Measurements from ENCODE around the gene SLC16A1. TPM values are rescaled to one million over a fixed set of nuclear protein-coding genes. Genes with fewer than 3 reads are reported as not detected.
A peak's percentile ranks its signal among the peaks of the same experiment; 100 is the strongest.

Gene SLC16A1
- total RNA-seq, 2 donors from 2014 or later, result 55.6 to 70.5 TPM

GRCh38 chr1:112957133-112957812, 1.3 kb upstream of the SLC16A1 start:
- no peaks in the 10 kb centered on the region for H3K9me3 Mint-ChIP-seq
- ATAC-seq (replicated peaks in 1 of 2) (peak; percentile 43 to 49), DNase-seq (peak; percentile 45 to 55)
- H3K4me3 Mint-ChIP-seq, result peak overlapping the region; percentile 90 to 100
- H3K36me3 Mint-ChIP-seq (ENCODE audit: insufficient read depth in 2 of 2), result peaks cover 9 to 28% of the 10 kb centered on the region in 2 donors
- no peaks in the 10 kb centered on the region for H3K27me3 Mint-ChIP-seq (ENCODE audit: low read depth)
- peaks cover 67% of the 10 kb centered on the region for H3K4me1 Mint-ChIP-seq (ENCODE audit: low read depth)
- peak overlapping the region; percentile 92 for H3K27ac Mint-ChIP-seq

GRCh38 chr1:112956544-112957132, 642 bp upstream of the SLC16A1 start:
- Mint-ChIP-seq H3K4me1 (ENCODE audit: low read depth) (peaks cover 70% of the 10 kb centered on the region), H3K27ac (peak overlapping the region; percentile 88), H3K36me3 (ENCODE audit: insufficient read depth in 2 of 2) (peaks cover 9 to 27% of the 10 kb centered on the region in 2 donors), H3K27me3 (ENCODE audit: low read depth) (no peaks in the 10 kb centered on the region), H3K9me3 (no peaks in the 10 kb centered on the region), H3K4me3 (peak overlapping the region; percentile 90 to 100)
- ATAC-seq (replicated peaks in 1 of 2) (peak; percentile 3), DNase-seq (peak; percentile 38 to 39)

GRCh38 chr1:112954945-112955772, 837 bp downstream of the SLC16A1 start:
- peak; percentile 75 to 80 for DNase-seq
- peak overlapping the region; percentile 88 for H3K27ac Mint-ChIP-seq
- H3K27me3 Mint-ChIP-seq (ENCODE audit: low read depth), result no peaks in the 10 kb centered on the region
- H3K9me3 Mint-ChIP-seq, result no peaks in the 10 kb centered on the region
- peak; percentile 50 to 53 for ATAC-seq (replicated peaks in 1 of 2)
- peaks cover 7 to 16% of the 10 kb centered on the region in 2 donors for H3K36me3 Mint-ChIP-seq (ENCODE audit: insufficient read depth in 2 of 2)
- H3K4me3 Mint-ChIP-seq, result peak overlapping the region; percentile 90 to 100
- peaks cover 64% of the 10 kb centered on the region for H3K4me1 Mint-ChIP-seq (ENCODE audit: low read depth)

GRCh38 chr1:112954017-112954650, 1.9 kb downstream of the SLC16A1 start:
- peaks cover 56% of the 10 kb centered on the region for H3K4me1 Mint-ChIP-seq (ENCODE audit: low read depth)
- no peaks in the 10 kb centered on the region for H3K27me3 Mint-ChIP-seq (ENCODE audit: low read depth)

GRCh38 chr1:112950426-112950825, 5.6 kb downstream of the SLC16A1 start:
- no peaks in the 10 kb centered on the region for H3K9me3 Mint-ChIP-seq
- no peaks in the 10 kb centered on the region for H3K27me3 Mint-ChIP-seq (ENCODE audit: low read depth)
- no peak overlapping the region for H3K4me3 Mint-ChIP-seq
- H3K36me3 Mint-ChIP-seq (ENCODE audit: insufficient read depth in 2 of 2), result peaks cover 2% of the 10 kb centered on the region in 2 donors
- ATAC-seq (replicated peaks in 1 of 2) (no peak), DNase-seq (no peak)
- peaks cover 45% of the 10 kb centered on the region for H3K4me1 Mint-ChIP-seq (ENCODE audit: low read depth)
- no peak overlapping the region for H3K27ac Mint-ChIP-seq

More at GRCh38 chr1:112954017-112954650, 1.9 kb downstream of the SLC16A1 start:
- Mint-ChIP-seq H3K36me3 (ENCODE audit: insufficient read depth in 2 of 2) (peaks cover 7 to 10% of the 10 kb centered on the region in 2 donors), H3K4me3 (peak overlapping the region; percentile 90 to 100), H3K27ac (peak overlapping the region; percentile 88), H3K9me3 (no peaks in the 10 kb centered on the region)
- DNase-seq (no peak), ATAC-seq (replicated peaks in 1 of 2) (no peak)

- peaks cover 13% of the 10 kb centered on the region for H3K4me1 Mint-ChIP-seq (ENCODE audit: low read depth)
- no peak for DNase-seq
- no peaks in the 10 kb centered on the region for H3K9me3 Mint-ChIP-seq
- no peaks in the 10 kb centered on the region for H3K27me3 Mint-ChIP-seq (ENCODE audit: low read depth)
- H3K36me3 Mint-ChIP-seq (ENCODE audit: insufficient read depth in 2 of 2), result peaks cover 0 to 5% of the 10 kb centered on the region in 2 donors
- no peak overlapping the region for H3K4me3 Mint-ChIP-seq
- ATAC-seq (replicated peaks in 1 of 2), result no peak
- no peak overlapping the region for H3K27ac Mint-ChIP-seq
Measured at GRCh38 chr1:112946683-112947082, 9.3 kb downstream of the SLC16A1 start.

- ATAC-seq (replicated peaks in 1 of 2) (no peak), DNase-seq (no peak)
- H3K36me3 Mint-ChIP-seq (ENCODE audit: insufficient read depth in 2 of 2), result peaks cover 0 to 7% of the 10 kb centered on the region in 2 donors
- no peaks in the 10 kb centered on the region for H3K9me3 Mint-ChIP-seq
- H3K27ac Mint-ChIP-seq, result no peak overlapping the region
- no peak overlapping the region for H3K4me3 Mint-ChIP-seq
- H3K27me3 Mint-ChIP-seq (ENCODE audit: low read depth), result no peaks in the 10 kb centered on the region
- peaks cover 37% of the 10 kb centered on the region for H3K4me1 Mint-ChIP-seq (ENCODE audit: low read depth)
Measured at GRCh38 chr1:112939810-112940209, 16.2 kb downstream of the SLC16A1 start.

- peaks cover 2 to 10% of the 10 kb centered on the region in 2 donors for H3K36me3 Mint-ChIP-seq (ENCODE audit: insufficient read depth in 2 of 2)
- peak overlapping the region; percentile 48 for H3K27ac Mint-ChIP-seq
- H3K9me3 Mint-ChIP-seq, result no peaks in the 10 kb centered on the region
- peak overlapping the region in 1 of 2 donors; percentile 39 for H3K4me3 Mint-ChIP-seq
- no peak for DNase-seq
- peaks cover 47% of the 10 kb centered on the region for H3K4me1 Mint-ChIP-seq (ENCODE audit: low read depth)
- no peaks in the 10 kb centered on the region for H3K27me3 Mint-ChIP-seq (ENCODE audit: low read depth)
- no peak for ATAC-seq (replicated peaks in 1 of 2)
Measured at GRCh38 chr1:112938210-112938609, 17.8 kb downstream of the SLC16A1 start.

GRCh38 chr1:112937495-112937894, 18.5 kb downstream of the SLC16A1 start:
- Mint-ChIP-seq H3K9me3 (no peaks in the 10 kb centered on the region), H3K27ac (peak overlapping the region; percentile 48)

GRCh38 chr1:112937070-112937469, 18.9 kb downstream of the SLC16A1 start:
- Mint-ChIP-seq H3K27ac (peak overlapping the region; percentile 68), H3K36me3 (ENCODE audit: insufficient read depth in 2 of 2) (peaks cover 2 to 6% of the 10 kb centered on the region in 2 donors), H3K9me3 (no peaks in the 10 kb centered on the region), H3K4me1 (ENCODE audit: low read depth) (peaks cover 47% of the 10 kb centered on the region), H3K27me3 (ENCODE audit: low read depth) (no peaks in the 10 kb centered on the region), H3K4me3 (no peak overlapping the region)
- no peak for DNase-seq
- ATAC-seq (replicated peaks in 1 of 2), result no peak

More at GRCh38 chr1:112937495-112937894, 18.5 kb downstream of the SLC16A1 start:
- Mint-ChIP-seq H3K4me1 (ENCODE audit: low read depth) (peaks cover 47% of the 10 kb centered on the region), H3K4me3 (peak overlapping the region in 1 of 2 donors; percentile 39), H3K27me3 (ENCODE audit: low read depth) (no peaks in the 10 kb centered on the region), H3K36me3 (ENCODE audit: insufficient read depth in 2 of 2) (peaks cover 2 to 6% of the 10 kb centered on the region in 2 donors)
- DNase-seq (no peak), ATAC-seq (replicated peaks in 1 of 2) (no peak)

- ATAC-seq (replicated peaks in 1 of 2) (peak; percentile 67 to 70), DNase-seq (no peak)
- Mint-ChIP-seq H3K27me3 (ENCODE audit: low read depth) (no peaks in the 10 kb centered on the region), H3K4me3 (peak overlapping the region; percentile 47 to 60), H3K27ac (peak overlapping the region; percentile 80), H3K4me1 (ENCODE audit: low read depth) (peaks cover 47% of the 10 kb centered on the region), H3K9me3 (no peaks in the 10 kb centered on the region), H3K36me3 (ENCODE audit: insufficient read depth in 2 of 2) (peaks cover 3 to 8% of the 10 kb centered on the region in 2 donors)
Measured at GRCh38 chr1:112935461-112936111, 20.4 kb downstream of the SLC16A1 start.

GRCh38 chr1:112934577-112934976, 21.4 kb downstream of the SLC16A1 start:
- Mint-ChIP-seq H3K4me1 (ENCODE audit: low read depth) (peaks cover 47% of the 10 kb centered on the region), H3K36me3 (ENCODE audit: insufficient read depth in 2 of 2) (peaks cover 3 to 9% of the 10 kb centered on the region in 2 donors), H3K27ac (peak overlapping the region; percentile 80), H3K9me3 (no peaks in the 10 kb centered on the region), H3K4me3 (peak overlapping the region; percentile 47 to 60), H3K27me3 (ENCODE audit: low read depth) (no peaks in the 10 kb centered on the region)
- ATAC-seq (replicated peaks in 1 of 2), result no peak
- no peak for DNase-seq

Data from activated T-cell treated with anti-CD3 and anti-CD28 coated beads, Interleukin-2, amount 50 U/mL, for 72 hours (primary cell).